Measurements from ENCODE around the gene MYRIP.
"Not testable (repeated sequence)": the region's sequence is repeated elsewhere in the genome, so short reads cannot be mapped to it uniquely, and the experiment has no call there.

The MYRIP gene

DNA sequence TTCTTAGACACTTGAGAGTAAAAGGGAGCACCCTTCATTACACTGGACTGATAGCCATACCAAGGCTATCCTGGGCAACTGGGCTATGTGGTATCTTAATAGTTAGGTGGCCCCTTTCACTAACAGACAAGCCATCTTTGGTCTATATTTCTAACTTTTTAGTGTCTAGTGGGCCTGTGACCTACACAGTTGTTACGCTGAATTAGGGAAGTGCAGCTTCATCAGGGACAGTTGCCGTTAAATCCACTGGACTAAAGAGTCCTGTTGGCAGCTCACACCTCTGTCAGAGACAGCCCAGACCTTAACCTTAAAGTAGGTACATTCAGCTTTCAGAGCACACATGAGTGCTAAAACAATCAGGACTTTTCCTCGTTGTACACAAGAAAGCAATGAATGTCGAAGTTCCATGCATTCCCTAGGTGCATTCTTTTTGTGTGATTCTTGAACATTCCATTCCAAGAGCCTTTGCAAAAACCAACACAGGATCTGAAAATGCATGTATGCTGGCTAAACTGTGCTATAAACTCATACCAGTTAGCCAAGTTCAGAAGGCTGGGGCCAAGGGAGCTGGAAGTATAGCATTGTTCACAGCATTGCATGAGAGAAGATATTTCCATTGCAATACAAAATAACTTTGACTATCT lies 269.9 kb downstream of the MYRIP start:
- POLR2A ChIA-PET = no interaction called here
- TF ChIP-seq FOXA1 (IDR thresholded peaks at IDR 0.05) (no peak), CTBP1 (IDR thresholded peaks at IDR 0.05; ENCODE audit: borderline replicate concordance) (no peak), ELF4 (IDR thresholded peaks at IDR 0.05) (no peak), BHLHE40 (IDR thresholded peaks at IDR 0.05; ENCODE audit: borderline replicate concordance) (no peak), NFRKB (IDR thresholded peaks at IDR 0.05) (no peak), LEF1 (IDR thresholded peaks at IDR 0.05; ENCODE audit: borderline replicate concordance) (no peak), TARDBP (IDR thresholded peaks at IDR 0.05) (no peak), L3MBTL2 (conservative IDR thresholded peaks at IDR 0.05) (no peak), ZNF384 (IDR thresholded peaks at IDR 0.05) (no peak), ARNT (IDR thresholded peaks at IDR 0.05) (no peak), SUZ12 (IDR thresholded peaks at IDR 0.05) (no peak), FOXK2 (IDR thresholded peaks at IDR 0.05) (no peak)
- CTCF ChIA-PET = no interaction called here
- no peak for DNase-seq (ENCODE audit: extremely low spot score)

DNA sequence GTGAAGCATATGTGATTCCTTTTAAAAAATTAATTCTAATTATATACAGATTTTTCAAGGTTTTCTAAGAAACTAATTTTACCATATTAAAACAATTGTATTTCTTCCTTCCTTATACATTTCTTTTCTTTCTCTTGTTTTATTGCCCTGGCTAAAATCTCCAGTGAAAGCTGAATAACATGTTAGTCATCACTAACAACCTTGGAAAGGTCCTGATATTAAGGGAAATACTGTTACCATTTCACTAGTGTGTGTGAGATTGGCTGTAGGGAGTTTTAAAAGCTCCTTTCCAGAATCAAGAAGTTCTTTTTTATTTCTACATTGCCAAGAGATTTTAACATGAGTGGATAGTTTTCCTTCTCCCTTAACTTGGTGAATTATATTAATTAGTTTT lies 270.4 kb downstream of the MYRIP start:
- ChIA-PET CTCF (no interaction called here), POLR2A (no interaction called here)
- TF ChIP-seq ARNT (IDR thresholded peaks at IDR 0.05) (no peak), HDGF (IDR thresholded peaks at IDR 0.05; ENCODE audit: borderline replicate concordance) (no peak), ZNF384 (IDR thresholded peaks at IDR 0.05) (no peak), FOXM1 (IDR thresholded peaks at IDR 0.05; ENCODE audit: borderline replicate concordance) (no peak), NFRKB (IDR thresholded peaks at IDR 0.05) (no peak), TARDBP (IDR thresholded peaks at IDR 0.05) (no peak), L3MBTL2 (conservative IDR thresholded peaks at IDR 0.05) (no peak), FOXK2 (IDR thresholded peaks at IDR 0.05) (no peak), LEF1 (IDR thresholded peaks at IDR 0.05; ENCODE audit: borderline replicate concordance) (no peak), SP1 (IDR thresholded peaks at IDR 0.05) (no peak), FOXA1 (IDR thresholded peaks at IDR 0.05) (no peak), ELF4 (IDR thresholded peaks at IDR 0.05) (no peak), SUZ12 (IDR thresholded peaks at IDR 0.05) (no peak)
- TF ChIP-seq, protein P1, sequence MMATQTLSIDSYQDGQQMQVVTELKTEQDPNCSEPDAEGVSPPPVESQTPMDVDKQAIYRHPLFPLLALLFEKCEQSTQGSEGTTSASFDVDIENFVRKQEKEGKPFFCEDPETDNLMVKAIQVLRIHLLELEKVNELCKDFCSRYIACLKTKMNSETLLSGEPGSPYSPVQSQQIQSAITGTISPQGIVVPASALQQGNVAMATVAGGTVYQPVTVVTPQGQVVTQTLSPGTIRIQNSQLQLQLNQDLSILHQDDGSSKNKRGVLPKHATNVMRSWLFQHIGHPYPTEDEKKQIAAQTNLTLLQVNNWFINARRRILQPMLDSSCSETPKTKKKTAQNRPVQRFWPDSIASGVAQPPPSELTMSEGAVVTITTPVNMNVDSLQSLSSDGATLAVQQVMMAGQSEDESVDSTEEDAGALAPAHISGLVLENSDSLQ (IDR thresholded peaks at IDR 0.05) = no peak

DNA sequence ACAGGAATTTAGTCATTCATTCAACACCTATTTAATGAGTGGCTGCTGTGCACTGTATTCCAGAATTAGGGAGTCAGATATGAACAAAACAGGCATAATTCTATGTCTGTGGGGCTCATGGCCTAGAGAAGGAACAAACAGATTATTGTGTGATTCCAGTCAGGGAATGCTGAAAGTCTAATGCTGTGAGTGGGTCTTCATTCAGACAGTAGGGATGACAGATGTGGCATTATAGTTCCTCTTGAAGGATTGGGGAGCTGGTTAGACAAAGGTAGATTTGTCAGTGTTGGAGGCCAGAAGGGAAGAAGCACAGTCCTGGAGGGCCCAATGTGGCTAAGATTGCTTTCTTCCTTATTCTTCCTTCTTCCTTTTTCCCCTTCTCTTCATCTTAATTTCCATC lies 273.7 kb downstream of the MYRIP start:
- ChIA-PET CTCF (no interaction called here), POLR2A (no interaction called here)
- DNase-seq (ENCODE audit: extremely low spot score) = no peak
- TF ChIP-seq ZNF384 (IDR thresholded peaks at IDR 0.05) (no peak), CTBP1 (IDR thresholded peaks at IDR 0.05; ENCODE audit: borderline replicate concordance) (no peak), HDGF (IDR thresholded peaks at IDR 0.05; ENCODE audit: borderline replicate concordance) (no peak), FOXK2 (IDR thresholded peaks at IDR 0.05) (no peak), L3MBTL2 (conservative IDR thresholded peaks at IDR 0.05) (no peak), SUZ12 (IDR thresholded peaks at IDR 0.05) (no peak), ELF4 (IDR thresholded peaks at IDR 0.05) (no peak), NFRKB (IDR thresholded peaks at IDR 0.05) (no peak), BHLHE40 (IDR thresholded peaks at IDR 0.05; ENCODE audit: borderline replicate concordance) (no peak), FOXA1 (IDR thresholded peaks at IDR 0.05) (no peak)

More for the DNA sequence above, 270.4 kb downstream of the MYRIP start:
- DNase-seq (ENCODE audit: extremely low spot score) = no peak

DNA sequence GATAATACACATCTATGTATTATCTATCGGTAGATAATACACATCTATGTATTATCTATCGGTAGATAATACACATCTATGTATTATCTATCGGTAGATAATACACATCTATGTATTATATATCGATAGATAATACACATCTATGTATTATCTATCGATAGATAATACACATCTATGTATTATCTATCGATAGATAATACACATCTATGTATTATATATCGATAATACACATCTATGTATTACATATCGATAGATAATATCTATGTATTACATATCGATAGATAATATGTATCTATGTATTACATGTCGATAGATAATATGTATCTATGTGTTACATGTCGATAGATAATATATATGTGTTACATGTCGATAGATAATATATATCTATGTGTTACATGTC lies 275.0 kb downstream of the MYRIP start:
- CTCF ChIA-PET; POLR2A ChIA-PET; DNase-seq (ENCODE audit: extremely low spot score): not testable (repeated sequence)

DNA sequence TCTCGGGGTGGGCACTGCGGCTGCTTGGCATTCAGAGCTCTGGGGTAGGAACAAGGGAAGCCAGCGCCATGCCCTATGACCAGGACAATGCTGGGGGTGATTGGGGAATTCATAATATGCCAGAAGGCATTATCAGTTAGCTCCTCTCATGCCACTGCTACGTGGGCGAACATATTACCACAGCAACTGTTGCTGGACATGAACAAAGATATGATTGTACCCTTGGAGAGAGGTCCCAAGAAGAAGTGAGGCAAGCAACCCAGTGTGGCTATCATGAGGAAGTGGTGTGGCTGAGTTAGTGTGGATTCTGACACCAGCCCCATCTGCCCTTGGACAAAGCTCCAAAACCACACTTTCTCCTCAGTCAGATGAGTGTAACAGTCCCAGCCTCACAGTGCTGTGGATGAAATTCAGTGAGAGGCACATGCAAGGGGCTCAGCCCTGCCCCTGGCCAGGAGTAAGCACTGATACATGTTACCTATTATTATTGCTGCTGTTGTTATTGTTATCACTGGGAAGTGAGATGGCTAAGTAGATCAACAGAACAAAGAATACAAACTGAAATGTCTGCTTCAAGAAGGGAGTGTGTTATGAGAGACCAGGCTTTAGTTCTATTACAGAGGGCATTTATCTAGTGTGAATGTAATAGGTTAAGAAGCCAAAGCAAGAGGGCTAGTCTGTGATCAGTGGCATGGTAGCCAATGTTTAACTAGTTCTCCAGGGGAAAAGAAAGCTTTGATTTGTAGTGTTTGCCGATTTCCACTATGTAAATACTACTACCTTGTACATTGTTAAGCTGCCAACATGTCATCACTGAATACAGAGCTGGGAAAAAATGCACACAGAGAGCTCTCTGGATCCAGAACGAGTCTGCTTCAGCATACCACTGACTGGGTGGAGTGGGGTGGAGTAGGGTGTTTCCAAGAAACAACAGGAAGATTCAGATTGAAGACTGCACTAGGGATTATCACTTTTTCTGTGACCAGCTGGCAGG lies 277.8 kb downstream of the MYRIP start:
- no peak for DNase-seq (ENCODE audit: extremely low spot score)
- no peak for TF ChIP-seq FOXK2 (IDR thresholded peaks at IDR 0.05)
- no peak for TF ChIP-seq SP1 (IDR thresholded peaks at IDR 0.05)
- no peak for TF ChIP-seq TARDBP (IDR thresholded peaks at IDR 0.05)
- TF ChIP-seq LEF1 (IDR thresholded peaks at IDR 0.05; ENCODE audit: borderline replicate concordance) = no peak
- no peak for TF ChIP-seq BHLHE40 (IDR thresholded peaks at IDR 0.05; ENCODE audit: borderline replicate concordance)
- TF ChIP-seq, protein P1 (IDR thresholded peaks at IDR 0.05) = no peak
- TF ChIP-seq ELF4 (IDR thresholded peaks at IDR 0.05) = no peak
- TF ChIP-seq NFRKB (IDR thresholded peaks at IDR 0.05) = no peak
- TF ChIP-seq HDGF (IDR thresholded peaks at IDR 0.05; ENCODE audit: borderline replicate concordance) = no peak
- CTCF ChIA-PET = no interaction called here
- POLR2A ChIA-PET = no interaction called here

DNA sequence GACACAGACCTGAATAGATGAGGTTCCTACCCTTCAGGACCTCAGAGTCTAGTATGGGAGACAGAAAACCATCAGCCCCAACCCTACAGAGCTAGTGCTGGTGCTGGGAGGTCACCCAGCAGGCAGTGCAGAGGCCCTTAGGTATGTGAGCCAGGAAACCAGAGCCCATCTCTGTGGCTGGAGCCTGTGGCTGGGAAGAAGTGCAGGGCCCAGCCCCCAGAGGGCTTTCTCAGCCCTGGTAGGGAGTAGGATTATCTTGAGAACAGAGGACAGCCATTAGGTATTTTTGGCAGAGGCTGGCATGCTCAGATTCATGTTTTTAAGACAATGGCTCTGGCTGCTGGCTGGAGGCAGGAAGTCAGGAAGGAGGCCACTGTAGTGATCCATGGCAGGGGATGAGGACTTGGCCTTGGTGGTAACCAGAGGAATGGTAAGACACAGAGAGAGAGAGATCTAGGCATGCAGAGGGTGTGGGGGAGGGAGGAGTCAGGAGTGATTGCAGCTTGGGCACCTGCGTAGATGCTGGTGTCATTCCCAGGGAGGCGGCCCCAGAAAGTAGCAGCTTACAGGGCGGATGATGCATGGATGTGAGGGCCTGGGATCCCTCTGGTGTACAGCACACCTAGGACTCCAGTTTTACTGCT lies 279.2 kb downstream of the MYRIP start:
- POLR2A ChIA-PET = no interaction called here
- no peak for DNase-seq (ENCODE audit: extremely low spot score)
- CTCF ChIA-PET = no interaction called here
- TF ChIP-seq L3MBTL2 (conservative IDR thresholded peaks at IDR 0.05) (no peak), HDGF (IDR thresholded peaks at IDR 0.05; ENCODE audit: borderline replicate concordance) (no peak), SP1 (IDR thresholded peaks at IDR 0.05) (no peak)
